GM21717 (cell line): Measurements from ENCODE around the gene B4GALNT2.

Experiments used
- ATAC-seq: cut with Tn5 transposase; IDR thresholded peaks from one replicate; pipeline ENCODE4 v1.9.1; 2021; ENCODE audit warnings: mild to moderate bottlenecking, moderate library complexity; ENCODE audit not compliant: unreplicated experiment

B4GALNT2 gene

GRCh38 chr17:49203796-49204195 lies 71.2 kb downstream of the B4GALNT2 start:
- ATAC-seq: no peak

GRCh38 chr17:49204516-49204915 lies 71.9 kb downstream of the B4GALNT2 start:
- ATAC-seq: no peak

- ATAC-seq: no peak
Measured at GRCh38 chr17:49209061-49209571, 76.5 kb downstream of the B4GALNT2 start.

- peak; percentile 72 for ATAC-seq
Measured at GRCh38 chr17:49210158-49211029, 77.8 kb downstream of the B4GALNT2 start, which contains the start of the genes ABI3 and GNGT2. ABI3 (plus strand) TSS chr17:49210707; CDS start chr17:49210725, 18 bp downstream. GNGT2 (minus strand) TSS chr17:49210574; CDS start chr17:49207422, 3,152 bp downstream.

DNA sequence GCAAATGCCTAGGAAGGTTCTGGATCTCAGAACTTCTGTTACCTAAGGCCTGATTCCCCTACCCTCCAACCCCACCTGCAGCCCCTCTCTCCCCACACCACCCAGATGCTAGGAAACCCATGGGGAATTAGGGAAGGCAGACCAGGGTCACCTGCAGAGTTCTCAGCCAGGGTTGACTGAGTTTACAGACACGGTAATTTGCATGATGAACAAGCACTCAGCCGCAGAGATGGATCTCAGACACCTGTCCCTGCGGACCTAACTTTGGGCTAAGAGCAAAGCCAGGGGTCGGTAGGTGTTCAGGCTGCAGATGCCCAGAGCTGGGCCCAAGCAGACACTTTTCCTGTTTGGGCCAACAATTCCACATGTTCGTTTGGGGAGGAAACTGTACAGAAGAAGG lies 80.8 kb downstream of the B4GALNT2 start:
- no peak for ATAC-seq

- ATAC-seq: no peak
Measured at GRCh38 chr17:49213847-49214246, 81.3 kb downstream of the B4GALNT2 start.

GRCh38 chr17:49214676-49215360 lies 82.2 kb downstream of the B4GALNT2 start:
- no peak for ATAC-seq

GRCh38 chr17:49216482-49216881 lies 83.9 kb downstream of the B4GALNT2 start:
- no peak for ATAC-seq

- no peak for ATAC-seq
Measured at GRCh38 chr17:49216953-49217650, 84.5 kb downstream of the B4GALNT2 start.

GRCh38 chr17:49217651-49218413 lies 85.3 kb downstream of the B4GALNT2 start:
- ATAC-seq: no peak

GRCh38 chr17:49218941-49219913 lies 86.7 kb downstream of the B4GALNT2 start:
- ATAC-seq: no peak

GRCh38 chr17:49219987-49220386 lies 87.4 kb downstream of the B4GALNT2 start:
- ATAC-seq: no peak

DNA sequence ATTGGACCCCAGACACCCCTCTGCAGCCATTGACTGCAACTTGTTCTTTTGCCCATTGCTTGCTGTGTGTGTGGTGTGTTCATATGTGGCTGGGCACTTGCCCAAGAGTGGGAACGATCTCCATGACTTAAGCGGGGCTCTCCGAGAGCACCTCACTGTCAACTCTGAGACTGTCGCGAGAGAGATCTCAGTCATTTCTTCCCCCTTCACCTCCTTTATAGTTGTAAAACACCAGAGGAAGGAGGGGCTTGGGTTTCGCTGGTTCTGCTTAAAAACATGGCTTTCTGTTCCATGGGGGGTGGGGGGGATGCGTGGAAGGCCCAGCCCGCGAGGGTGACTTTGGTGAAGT lies 90.6 kb downstream of the B4GALNT2 start:
- no peak for ATAC-seq

GRCh38 chr17:49223517-49224197 lies 91.1 kb downstream of the B4GALNT2 start:
- ATAC-seq: no peak

GRCh38 chr17:49224198-49224996 lies 91.8 kb downstream of the B4GALNT2 start:
- ATAC-seq: no peak

DNA sequence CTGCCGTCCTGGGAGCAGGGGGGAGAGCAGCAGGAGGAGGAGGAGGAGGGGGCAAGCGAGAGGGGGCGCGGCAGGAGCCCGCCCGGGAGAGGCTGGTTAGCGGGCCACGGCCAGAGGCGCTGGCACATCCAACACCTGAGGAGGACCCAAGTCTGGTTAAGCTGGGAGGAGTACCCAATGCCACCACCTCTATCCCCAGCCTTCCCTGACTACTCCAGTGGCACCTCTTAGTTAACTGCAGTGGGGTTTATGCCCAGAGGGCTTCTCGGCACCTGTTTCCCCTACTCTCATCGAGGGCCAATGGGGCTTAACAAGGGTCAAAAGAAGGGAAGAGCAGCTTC lies 92.4 kb downstream of the B4GALNT2 start:
- ATAC-seq: no peak

GRCh38 chr17:49225554-49226236 lies 93.1 kb downstream of the B4GALNT2 start:
- no peak for ATAC-seq
